ENCODE data around the gene TRIM65.
"Not testable (repeated sequence)": the region's sequence is repeated elsewhere in the genome, so short reads cannot be mapped to it uniquely, and the experiment has no call there.

Gene TRIM65

DNA sequence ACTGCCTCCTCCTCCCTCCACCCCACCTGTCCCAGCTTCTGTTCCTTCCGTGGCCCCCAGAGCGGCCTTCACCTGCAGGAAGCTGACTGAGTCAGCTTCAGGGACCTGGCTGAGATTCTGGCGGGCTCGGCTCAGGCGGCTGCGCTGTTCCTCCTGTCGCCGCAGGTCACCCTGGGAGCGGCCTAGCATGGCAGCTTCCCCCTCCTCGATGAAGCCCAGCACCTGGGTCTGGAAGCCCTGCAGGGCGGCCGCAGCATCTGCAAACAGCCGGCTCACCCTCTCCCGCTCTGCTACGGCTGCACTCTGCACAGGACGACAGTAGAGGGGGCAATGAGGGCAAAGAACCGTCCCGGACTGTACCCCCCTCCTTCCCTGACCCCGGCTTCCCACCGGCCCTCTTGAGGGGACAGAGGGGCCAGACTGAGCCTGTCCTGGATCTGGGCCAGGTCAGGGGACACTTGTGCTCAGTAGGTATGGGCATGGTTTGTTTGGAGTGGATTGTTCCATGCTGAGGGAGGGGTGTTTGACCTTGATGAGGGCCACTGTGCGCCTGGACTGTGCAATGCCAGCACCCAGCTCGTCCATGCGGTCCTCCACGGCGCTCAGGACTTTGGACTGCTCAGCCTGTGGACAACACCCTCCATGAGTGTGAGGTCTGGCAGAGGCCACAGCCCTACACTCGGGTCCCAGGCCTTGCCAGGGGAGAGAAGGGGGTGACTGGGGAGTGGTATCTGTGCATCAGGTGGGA is 20.4 kb downstream of the TRIM65 start:
- peak; percentile 46 to 61 for DNase-seq (ENCODE audit: low read depth in 1 of 2, low spot score in 1 of 2)

GRCh38 chr17:75875940-75876189 is 20.9 kb downstream of the TRIM65 start:
- DNase-seq (ENCODE audit: low read depth in 1 of 2, low spot score in 1 of 2) = peak in 1 of 2 donors; percentile 13

DNA sequence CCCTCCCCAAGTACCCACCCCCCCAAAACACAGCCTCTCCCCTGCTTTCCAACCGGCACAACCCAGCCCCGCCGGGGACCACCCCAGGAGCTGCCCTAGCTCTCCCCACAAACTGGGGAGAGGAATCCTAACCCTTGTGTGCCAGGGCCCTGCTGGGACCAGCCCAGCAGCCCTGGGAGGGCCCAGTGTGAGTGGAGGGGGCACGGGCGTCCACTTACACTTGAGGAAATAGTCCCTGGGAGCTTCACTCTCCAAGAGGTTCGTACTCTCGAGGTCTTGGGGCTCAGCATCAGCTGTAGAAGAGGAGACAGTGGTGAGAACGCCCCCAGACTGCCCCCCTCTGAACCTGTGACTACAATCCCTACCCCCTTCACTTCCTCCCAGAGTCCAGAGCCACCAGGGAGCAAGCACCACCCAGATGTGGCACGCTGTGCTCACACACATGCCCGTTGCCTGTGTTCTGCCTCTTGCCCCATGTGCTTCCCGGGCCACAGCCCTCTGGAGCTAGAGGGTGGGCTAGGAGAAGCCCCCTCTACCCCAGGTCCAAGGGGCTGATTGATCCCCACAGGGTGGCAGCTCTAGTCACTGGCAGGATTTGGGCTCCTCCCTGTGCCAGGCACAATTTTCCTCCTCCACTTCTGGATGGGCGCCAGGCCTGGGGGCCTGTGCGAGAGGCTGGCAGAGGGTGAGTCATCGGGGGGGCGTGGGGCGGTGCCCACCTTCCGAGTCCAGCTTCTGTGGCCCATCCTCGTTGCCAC is 21.4 kb downstream of the TRIM65 start:
- DNase-seq (ENCODE audit: low read depth in 1 of 2, low spot score in 1 of 2) = no peak

DNA sequence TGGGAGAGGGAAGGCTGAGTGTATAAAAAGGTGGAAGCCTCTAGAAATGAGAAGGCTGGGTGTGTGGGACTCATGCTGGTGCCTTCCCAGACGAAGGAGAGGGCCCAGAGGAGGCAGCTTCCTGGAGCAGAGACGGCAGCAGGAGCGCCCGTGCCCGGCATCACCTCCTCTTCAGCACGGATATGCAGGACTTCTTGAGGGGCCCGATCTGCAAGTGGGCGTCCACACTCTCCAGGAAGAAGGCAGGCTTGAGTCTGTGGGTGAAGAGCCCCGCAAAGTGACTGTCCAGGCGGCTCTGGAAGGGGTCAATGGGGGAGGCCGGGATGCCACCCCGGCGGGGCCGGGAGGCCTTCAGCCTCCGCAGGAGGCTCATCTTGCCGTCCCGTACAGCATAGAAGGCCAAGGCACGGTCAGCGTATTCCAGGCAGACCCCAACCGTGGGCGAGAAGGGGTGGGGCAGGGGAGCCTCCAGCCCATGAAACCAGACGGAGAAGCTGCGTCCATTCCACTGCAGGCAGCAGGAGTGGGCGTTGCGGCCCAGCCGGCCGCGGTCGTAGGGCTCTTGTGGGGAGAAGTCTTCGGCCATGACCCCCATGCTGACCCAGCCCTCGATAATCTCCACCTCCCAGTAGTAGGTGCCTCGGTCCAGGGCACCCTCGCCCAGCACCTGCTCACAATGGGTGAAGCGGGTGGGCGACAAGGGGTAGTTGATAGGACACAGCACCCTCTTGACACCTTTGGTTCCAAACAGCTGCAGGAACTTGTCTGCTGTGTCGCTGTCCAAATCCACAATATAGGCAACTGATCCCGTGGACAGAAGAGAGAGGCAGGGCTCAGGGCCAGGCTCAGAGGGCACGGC is 22.2 kb downstream of the TRIM65 start:
- no peak for DNase-seq (ENCODE audit: low read depth in 1 of 2, low spot score in 1 of 2)

DNA sequence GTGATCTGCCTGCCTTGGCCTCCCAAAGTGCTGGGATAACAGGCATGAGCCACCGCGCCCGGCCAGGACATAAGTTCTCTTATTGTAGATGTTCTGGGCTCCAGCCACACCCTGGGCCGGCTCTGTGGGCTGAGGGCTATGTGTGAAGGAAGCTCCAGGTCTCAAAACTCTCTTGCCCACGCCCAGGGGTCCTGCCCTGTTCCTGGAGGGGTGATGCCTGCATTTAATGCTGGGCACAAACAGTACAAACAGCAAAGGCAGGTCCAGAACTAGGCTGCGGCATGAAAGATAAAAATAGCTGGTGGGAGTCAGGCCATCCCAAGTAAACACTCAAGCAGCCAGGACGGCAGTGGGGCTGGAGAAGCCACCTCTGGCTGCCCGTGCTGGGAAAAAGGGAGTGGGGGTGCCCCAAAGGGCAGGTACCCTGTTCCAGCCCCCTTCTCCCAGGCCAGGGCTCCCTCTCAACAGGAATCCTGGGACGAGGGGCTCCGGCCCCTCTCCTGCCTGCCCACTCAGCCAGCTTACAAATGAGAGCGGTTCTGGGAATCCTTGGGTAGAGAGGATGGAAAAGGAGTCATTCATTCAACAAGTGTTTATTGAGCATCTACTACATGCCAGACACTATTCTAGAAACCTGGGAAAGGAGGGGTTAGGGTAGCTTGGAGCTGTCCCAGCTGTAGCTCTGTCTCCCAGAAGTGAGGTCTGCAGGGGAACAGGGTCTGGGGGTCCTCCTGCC is 23.0 kb downstream of the TRIM65 start:
- no peak for DNase-seq (ENCODE audit: low read depth in 1 of 2, low spot score in 1 of 2)

GRCh38 chr17:75872434-75873351 is 24.1 kb downstream of the TRIM65 start:
- DNase-seq (ENCODE audit: low read depth in 1 of 2, low spot score in 1 of 2) = peak in 1 of 2 donors; percentile 51

DNA sequence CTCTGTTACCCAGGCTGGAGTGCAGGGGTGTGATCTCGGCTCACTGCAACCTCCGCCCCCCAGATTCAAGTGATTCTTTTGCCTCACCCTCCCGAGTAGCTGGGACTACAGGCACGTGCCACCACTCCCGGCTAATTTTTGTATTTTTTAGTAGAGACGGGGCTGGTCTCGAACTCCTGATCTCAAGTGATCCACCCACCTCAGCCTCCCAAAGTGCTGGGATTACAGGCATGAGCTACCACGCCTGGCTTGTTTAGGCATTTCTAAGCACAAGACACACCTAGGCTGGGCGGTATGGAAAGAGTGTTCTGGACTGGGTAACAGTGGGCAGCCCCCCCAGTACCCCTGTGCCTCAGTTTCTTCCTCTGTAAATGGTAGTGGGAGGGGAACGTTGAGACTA is 26.5 kb downstream of the TRIM65 start:
- not testable (repeated sequence) for DNase-seq (ENCODE audit: low read depth in 1 of 2, low spot score in 1 of 2)

GRCh38 chr17:75869282-75870141 is 27.2 kb downstream of the TRIM65 start:
- no peak for DNase-seq (ENCODE audit: low read depth in 1 of 2, low spot score in 1 of 2)

DNA sequence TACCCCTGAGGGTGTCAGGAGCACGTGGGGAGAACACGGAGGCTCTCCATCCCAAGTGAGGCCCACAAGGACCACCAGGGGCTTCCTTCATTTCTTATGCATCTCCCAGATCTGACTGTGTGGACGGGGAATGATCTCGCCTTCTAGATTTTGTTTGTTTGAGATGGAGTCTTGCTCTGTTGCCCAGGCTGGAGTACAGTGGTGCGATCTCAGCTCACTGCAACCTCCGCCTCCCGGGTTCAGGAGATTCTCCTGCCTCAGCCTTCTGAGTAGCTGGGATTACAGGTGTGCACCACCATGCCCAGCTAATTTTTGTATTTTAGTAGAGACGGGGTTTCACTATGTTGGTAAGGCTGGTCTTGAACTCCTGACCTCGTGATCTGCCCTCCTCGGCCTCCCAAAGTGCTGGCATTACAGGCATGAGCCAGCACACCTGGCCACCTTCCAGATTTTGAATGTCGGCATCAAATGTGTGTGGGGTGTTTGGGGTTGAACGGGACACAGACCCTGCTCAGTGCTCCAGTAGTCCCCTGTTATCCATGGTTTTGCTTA is 27.9 kb downstream of the TRIM65 start:
- not testable (repeated sequence) for DNase-seq (ENCODE audit: low read depth in 1 of 2, low spot score in 1 of 2)

DNA sequence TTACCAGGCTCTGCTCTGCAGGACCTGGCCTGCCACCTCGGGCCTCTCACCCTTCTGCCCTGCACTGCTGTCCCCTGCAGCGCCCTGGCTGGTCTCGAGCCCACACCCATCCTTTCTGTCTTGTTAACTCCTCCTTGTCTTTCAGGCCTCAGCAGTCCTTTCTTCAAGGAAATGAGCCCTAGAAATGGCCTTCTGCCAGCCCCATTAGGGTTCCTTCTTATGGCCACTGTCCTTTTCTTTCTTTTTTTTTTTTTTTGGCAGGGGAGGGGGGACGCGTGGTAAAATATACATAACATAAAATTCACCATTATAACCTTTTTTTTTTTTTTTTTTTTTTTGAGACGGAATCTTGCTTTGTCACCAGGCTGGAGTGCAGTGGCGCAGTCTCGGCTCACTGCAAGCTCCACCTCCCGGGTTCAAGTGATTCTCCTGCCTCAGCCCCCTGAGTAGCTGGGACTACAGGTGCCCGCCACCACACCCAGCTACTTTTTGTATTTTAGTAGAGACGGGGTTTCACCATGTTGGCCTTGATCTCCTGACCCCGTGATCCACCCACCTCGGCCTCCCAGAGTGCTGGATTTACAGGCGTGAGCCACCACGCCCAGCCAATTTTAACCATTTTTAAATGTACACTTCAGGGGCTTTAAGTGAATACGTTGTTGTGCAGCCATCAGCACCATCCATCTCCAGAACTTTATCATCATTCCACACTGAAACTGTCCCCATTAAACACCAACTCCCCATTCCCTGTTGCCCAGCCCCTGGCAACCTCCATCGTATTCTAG is 31.2 kb downstream of the TRIM65 start:
- DNase-seq (ENCODE audit: low read depth in 1 of 2, low spot score in 1 of 2) = not testable (repeated sequence)

GRCh38 chr17:75864887-75865286 is 31.9 kb downstream of the TRIM65 start:
- not testable (repeated sequence) for DNase-seq (ENCODE audit: low read depth in 1 of 2, low spot score in 1 of 2)

DNA sequence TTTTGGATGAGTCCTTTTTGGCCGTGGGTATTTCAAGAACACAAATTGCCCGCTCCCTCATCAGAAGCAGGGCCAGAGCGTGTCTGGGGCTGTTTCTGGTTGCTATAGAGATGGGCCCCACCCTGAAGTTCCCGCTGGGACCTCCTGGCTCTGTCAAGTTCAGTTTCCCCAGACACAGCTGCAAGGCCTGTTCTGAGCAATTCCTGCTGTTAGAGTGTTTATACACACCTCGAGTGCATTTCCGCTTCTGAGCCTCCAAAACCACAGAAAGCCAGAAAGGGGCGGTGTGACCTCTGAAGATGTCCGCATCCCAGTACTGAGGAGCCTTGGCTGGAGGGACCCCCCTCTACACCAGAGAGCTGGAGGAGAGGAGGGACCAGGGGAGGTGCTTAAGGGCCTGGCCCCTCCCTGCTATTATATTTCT is 32.3 kb downstream of the TRIM65 start:
- DNase-seq (ENCODE audit: low read depth in 1 of 2, low spot score in 1 of 2) = no peak

DNA sequence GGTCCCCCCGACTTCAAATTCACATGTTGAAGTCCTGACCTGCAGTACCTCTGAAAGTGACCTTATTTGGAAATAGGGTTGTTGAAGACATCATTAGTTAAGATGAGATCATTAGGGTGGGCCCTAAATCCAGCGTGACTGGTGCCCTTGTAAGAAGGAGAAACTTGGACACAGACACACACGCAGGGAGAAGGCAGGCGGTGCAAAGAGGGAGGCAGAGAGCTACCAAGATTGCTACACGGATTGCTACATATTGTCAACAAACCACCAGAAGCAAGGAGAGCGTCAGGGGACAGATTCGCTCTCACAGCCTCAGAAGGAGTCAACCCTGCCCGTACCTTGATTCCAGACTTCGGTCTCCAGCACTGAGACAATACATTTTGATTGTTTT is 34.8 kb downstream of the TRIM65 start:
- no peak for DNase-seq (ENCODE audit: low read depth in 1 of 2, low spot score in 1 of 2)

- DNase-seq (ENCODE audit: low read depth in 1 of 2, low spot score in 1 of 2) = not testable (repeated sequence)
Measured at GRCh38 chr17:75859358-75859757, 37.4 kb downstream of the TRIM65 start.

DNA sequence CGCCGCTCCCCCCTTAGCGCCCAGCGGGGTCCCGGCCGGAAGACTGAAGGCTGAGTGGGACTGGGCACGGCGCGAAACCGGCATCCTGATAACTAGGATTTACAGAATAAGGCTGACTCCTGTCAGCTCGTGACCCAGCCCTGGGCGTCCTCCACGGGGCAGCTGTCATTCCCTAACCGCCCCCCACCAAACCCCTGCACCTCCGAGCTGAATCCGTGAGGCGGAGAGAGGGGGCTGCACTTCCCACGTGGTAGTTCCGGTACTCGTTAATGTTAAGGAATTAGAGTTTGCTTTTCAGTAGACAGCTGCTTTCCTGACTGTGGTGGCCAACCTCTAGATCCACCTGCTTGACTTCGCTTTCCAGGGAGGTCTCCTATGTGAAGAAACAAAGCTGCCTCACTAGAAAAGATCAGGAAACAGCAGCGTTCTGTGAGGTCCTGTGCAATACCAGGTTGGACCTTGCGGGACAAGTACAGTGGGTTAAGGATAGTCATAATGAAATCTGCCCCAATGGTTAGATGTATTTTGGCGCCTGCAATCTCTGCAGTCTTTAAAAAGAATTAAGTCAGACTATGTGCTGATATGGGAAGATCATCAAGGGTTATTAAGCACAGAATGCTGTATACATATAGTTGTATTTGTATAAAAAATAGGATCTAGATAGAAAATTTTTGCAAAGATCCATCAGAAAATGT is 40.5 kb downstream of the TRIM65 start:
- no peak for DNase-seq (ENCODE audit: low read depth in 1 of 2, low spot score in 1 of 2)

DNA sequence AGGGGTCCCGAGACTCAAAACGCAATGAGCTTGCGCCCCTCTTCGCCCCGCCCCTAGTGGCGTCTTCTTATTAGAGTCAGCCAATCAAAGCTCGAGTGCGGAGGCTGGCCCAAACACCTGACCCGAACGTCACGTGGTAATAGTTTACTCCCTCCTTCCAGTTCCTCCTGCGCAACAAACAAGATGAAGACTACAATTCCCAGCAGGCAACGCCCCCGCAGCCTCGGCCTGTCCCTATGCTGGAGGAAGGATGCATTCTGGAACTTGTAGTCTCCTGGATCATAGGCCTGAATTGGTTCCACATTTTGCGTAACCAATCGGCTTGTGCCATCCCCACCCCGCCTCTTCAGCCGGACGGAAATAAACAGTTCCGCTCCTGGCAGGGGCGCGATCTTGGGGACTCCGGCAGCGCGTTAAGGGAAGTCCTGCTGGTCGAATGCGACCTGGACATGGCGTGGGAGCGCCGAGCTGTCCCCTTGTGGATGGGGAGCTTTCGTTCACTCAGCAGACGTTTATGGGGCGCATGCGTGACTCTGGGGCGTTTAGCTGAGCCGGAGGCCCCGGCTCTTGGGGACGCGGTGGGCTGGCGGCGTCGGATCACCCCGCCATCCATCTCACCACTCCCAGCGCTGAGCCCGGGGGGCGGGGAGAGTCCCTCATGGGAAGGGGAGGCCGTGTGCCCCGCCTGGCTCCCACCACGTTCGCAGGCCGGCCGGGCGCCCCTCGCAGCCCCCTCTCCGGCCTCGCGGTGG is 41.3 kb downstream of the TRIM65 start, which contains the start of gene WBP2:
Gene WBP2 (minus strand): TSS at position 26 of the 752 bp plus-strand sequence. CDS start 38 bp downstream, outside the sequence.
- peak; percentile 91 to 93 for DNase-seq (ENCODE audit: low read depth in 1 of 2, low spot score in 1 of 2)

GRCh38 chr17:75854881-75855309 is 41.9 kb downstream of the TRIM65 start:
- DNase-seq (ENCODE audit: low read depth in 1 of 2, low spot score in 1 of 2) = no peak

All from stimulated activated CD4-positive, alpha-beta T cell treated with anti-CD3 and anti-CD28 coated beads, Interleukin-15, amount 100 ng/mL, for 1 hour (primary cell).